H1 (cell line): Measurements from ENCODE around the gene RCSD1. TPM values are rescaled to one million over a fixed set of nuclear protein-coding genes. Genes with fewer than 3 reads are reported as not detected.

Experiments
- CHD2 ChIP-seq: IDR thresholded peaks from 2 replicates; pipeline ENCODE4 v1.6.1; 2012; ENCODE audit warnings: low read length, improper control_type of control experiment
- RNF2 ChIP-seq: fragments of 200-900, 300-1000 bp; sonication (generic); IDR thresholded peaks from 2 replicates; pipeline ENCODE4 v1.7.1; 2016; ENCODE audit warnings: borderline replicate concordance, low read depth, mild to moderate bottlenecking, antibody characterized with exemption, low read length; ENCODE audit not compliant: poor library complexity, severe bottlenecking; ENCODE audit errors: missing control alignments
- SP1 ChIP-seq: IDR thresholded peaks from 2 replicates; pipeline ENCODE4 v1.6.1; 2011; ENCODE audit warnings: low read depth, low read length
- USF2 ChIP-seq: IDR thresholded peaks from 2 replicates; pipeline ENCODE4 v1.6.1; 2011; ENCODE audit warnings: low read length, improper control_type of control experiment
- polyA plus RNA-seq, 7 experiments: library from polyadenylated mRNA; depleted of rRNA in 3 of 7; stranded (reverse) in 5 of 7; unstranded in 2 of 7; fragments of >200 nt in 5 of 7; fragments of 200-250 nt in 2 of 7; gene quantifications; 1 replicate in 5 of 7; 2 replicates in 1 of 7; 4 replicates in 1 of 7; pipeline versions ENCODE4 v1.2.1 to v1.2.3, GENCODE V29; 2011 to 2013; ENCODE audit warnings: missing spikeins in 2 of 7, mixed read lengths in 2 of 7
- total RNA-seq: library from RNA; stranded (reverse); fragmentation: NEBNext Ultra II Directional; extraction: Animal tissue kit (Norgen Biotek cat#: 25700); gene quantifications from 2 replicates; pipeline ENCODE4 v1.2.1, GENCODE V29; 2021

Gene RCSD1
- total and polyA plus RNA-seq, 2 of the 8 experiments (the other 6 are each of a cell fraction or from before 2014, with no cell fraction given) = 0.47 to 0.69 TPM

GRCh38 chr1:167582722-167583121 lies 47.3 kb upstream of the RCSD1 start (continued):
- no peak for TF ChIP-seq USF2
- TF ChIP-seq SP1 = no peak
- no peak for TF ChIP-seq RNF2
- TF ChIP-seq CHD2 = no peak
- TF ChIP-seq, all 59 proteins: peak for 0
